ENCODE measurements around the gene CBFA2T3. TPM values are rescaled to one million over a fixed set of nuclear protein-coding genes. Genes with fewer than 3 reads are reported as not detected.

CBFA2T3 gene
- total RNA-seq, 1 experiment from 2014 or later: 2.1 TPM

DNA sequence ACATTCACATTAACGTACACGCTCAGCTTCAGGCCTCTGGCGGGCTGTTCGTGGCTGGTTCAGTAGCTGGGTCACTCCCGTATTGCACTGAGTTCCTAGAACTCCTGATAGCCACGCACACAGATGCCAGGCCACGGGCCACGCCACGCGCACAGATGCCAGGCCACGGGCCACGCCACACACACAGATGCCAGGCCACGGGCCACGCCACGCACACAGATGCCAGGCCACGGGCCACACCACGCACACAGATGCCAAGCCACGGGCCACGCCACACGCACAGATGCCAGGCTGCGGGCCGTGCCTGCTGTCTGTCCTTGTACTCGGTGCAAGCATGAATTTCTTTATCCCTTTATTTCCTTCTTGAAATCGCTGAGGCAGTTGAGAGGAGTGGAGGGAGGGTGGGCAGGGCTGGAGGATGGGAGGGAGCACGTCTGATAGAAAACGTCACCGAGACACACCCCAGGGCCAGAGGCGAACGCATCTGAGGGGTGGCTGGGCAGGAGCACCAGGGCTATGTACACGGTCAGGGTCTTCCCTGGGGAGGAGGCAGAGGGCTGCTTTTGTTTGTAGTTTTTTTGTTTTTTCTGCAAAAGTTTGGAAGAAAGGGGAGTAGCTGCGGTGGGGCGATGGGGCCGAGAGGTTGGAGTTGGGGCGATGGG is 101.9 kb downstream of the CBFA2T3 start:
- intact Hi-C loops (cut with micrococcal nuclease; ENCODE audit: unreplicated experiment): no loop called here
- no peak overlapping the region for H3K4me3 Mint-ChIP-seq (ENCODE audit: unreplicated experiment)
- H3K4me1 Mint-ChIP-seq (ENCODE audit: low read depth, unreplicated experiment): no peaks in the 10 kb centered on the region
- no peaks in the 10 kb centered on the region; the same call in 1 of the 2 replicates for H3K27me3 ChIP-seq (replicated peaks; ENCODE audit: control insufficient read depth, insufficient read depth, low read length)
- peaks cover 9% of the 10 kb centered on the region for H3K4me1 ChIP-seq
- H3K27ac Mint-ChIP-seq (ENCODE audit: unreplicated experiment): no peak overlapping the region
- no peaks in the 10 kb centered on the region for H3K9me3 ChIP-seq
- no peaks in the 10 kb centered on the region for H3K36me3 ChIP-seq (ENCODE audit: control insufficient read depth, insufficient read depth, low read length)
- no TSS peak for BruUV-seq (replicated peaks)
- TF ChIP-seq, protein P1, sequence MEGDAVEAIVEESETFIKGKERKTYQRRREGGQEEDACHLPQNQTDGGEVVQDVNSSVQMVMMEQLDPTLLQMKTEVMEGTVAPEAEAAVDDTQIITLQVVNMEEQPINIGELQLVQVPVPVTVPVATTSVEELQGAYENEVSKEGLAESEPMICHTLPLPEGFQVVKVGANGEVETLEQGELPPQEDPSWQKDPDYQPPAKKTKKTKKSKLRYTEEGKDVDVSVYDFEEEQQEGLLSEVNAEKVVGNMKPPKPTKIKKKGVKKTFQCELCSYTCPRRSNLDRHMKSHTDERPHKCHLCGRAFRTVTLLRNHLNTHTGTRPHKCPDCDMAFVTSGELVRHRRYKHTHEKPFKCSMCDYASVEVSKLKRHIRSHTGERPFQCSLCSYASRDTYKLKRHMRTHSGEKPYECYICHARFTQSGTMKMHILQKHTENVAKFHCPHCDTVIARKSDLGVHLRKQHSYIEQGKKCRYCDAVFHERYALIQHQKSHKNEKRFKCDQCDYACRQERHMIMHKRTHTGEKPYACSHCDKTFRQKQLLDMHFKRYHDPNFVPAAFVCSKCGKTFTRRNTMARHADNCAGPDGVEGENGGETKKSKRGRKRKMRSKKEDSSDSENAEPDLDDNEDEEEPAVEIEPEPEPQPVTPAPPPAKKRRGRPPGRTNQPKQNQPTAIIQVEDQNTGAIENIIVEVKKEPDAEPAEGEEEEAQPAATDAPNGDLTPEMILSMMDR (IDR thresholded peaks at IDR 0.05; ENCODE audit: insufficient read depth in 1 of 2, low read depth in 1 of 2, low read length in 1 of 2, severe bottlenecking in 1 of 2, unreplicated experiment in 1 of 2): no peak
- H3K27me3 Mint-ChIP-seq (ENCODE audit: insufficient read depth, unreplicated experiment): peaks cover 12% of the 10 kb centered on the region
- ChIA-PET CTCF (no interaction called here), POLR2A (no interaction called here)
- H3K4me3 ChIP-seq (ENCODE audit: low read depth, low read length): no peak overlapping the region
- H3K9me3 Mint-ChIP-seq (ENCODE audit: unreplicated experiment): no peaks in the 10 kb centered on the region
- DNase-seq: no peak
- H3K36me3 Mint-ChIP-seq (ENCODE audit: insufficient read depth, unreplicated experiment): no peaks in the 10 kb centered on the region

DNA sequence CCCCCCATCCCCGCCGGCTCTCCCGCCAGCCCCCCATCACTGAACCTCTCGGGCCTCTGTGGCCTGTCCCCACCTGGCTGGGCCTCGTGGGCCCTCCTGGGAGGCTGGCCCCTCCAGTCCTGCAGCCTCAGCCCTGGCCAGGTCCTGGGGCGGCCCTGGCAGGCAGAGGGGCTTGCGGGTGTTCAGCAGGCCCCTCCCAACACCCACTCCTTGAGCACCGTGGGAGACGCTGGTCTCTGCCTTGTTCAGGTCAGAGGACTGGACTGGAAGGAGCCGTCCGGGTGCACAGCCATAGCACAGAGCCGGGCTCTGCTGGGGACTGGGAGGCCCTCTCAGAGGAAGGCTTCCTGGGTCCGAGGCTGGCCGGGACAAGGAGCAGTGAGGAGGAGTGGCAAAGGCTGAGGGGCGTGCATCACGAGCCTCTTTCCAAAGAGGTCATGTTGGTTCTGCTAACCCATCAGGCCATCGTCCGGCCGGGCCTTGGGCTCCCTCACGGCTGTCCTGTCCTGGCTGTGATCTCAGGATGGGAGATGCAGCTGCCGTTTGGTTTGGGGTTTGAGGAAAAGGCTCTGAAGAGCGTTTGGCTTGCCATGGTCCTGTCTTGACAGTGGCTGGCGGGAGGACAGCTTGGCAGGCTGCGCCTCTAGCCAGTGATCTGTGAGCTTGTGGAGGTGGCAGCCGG is 104.2 kb downstream of the CBFA2T3 start:
- ChIA-PET POLR2A (no interaction called here), CTCF (no interaction called here)
- no TSS peak for BruUV-seq (replicated peaks)
- DNase-seq: no peak
- H3K27me3 ChIP-seq (replicated peaks; ENCODE audit: control insufficient read depth, insufficient read depth, low read length): no peaks in the 10 kb centered on the region; the same call in 1 of the 2 replicates
- peaks cover 10% of the 10 kb centered on the region for H3K27me3 Mint-ChIP-seq (ENCODE audit: insufficient read depth, unreplicated experiment)
- H3K4me3 Mint-ChIP-seq (ENCODE audit: unreplicated experiment): no peak overlapping the region
- no peak overlapping the region for H3K4me3 ChIP-seq (ENCODE audit: low read depth, low read length)
- no peaks in the 10 kb centered on the region for H3K36me3 Mint-ChIP-seq (ENCODE audit: insufficient read depth, unreplicated experiment)
- TF ChIP-seq, protein P1 (IDR thresholded peaks at IDR 0.05; ENCODE audit: insufficient read depth in 1 of 2, low read depth in 1 of 2, low read length in 1 of 2, severe bottlenecking in 1 of 2, unreplicated experiment in 1 of 2): no peak
- H3K27ac Mint-ChIP-seq (ENCODE audit: unreplicated experiment): no peak overlapping the region
- H3K9me3 Mint-ChIP-seq (ENCODE audit: unreplicated experiment): no peaks in the 10 kb centered on the region
- no peaks in the 10 kb centered on the region for H3K36me3 ChIP-seq (ENCODE audit: control insufficient read depth, insufficient read depth, low read length)
- intact Hi-C loops (cut with micrococcal nuclease; ENCODE audit: unreplicated experiment): no loop called here
- H3K9me3 ChIP-seq: no peaks in the 10 kb centered on the region
- H3K4me1 ChIP-seq: no peaks in the 10 kb centered on the region
- H3K4me1 Mint-ChIP-seq (ENCODE audit: low read depth, unreplicated experiment): no peaks in the 10 kb centered on the region

DNA sequence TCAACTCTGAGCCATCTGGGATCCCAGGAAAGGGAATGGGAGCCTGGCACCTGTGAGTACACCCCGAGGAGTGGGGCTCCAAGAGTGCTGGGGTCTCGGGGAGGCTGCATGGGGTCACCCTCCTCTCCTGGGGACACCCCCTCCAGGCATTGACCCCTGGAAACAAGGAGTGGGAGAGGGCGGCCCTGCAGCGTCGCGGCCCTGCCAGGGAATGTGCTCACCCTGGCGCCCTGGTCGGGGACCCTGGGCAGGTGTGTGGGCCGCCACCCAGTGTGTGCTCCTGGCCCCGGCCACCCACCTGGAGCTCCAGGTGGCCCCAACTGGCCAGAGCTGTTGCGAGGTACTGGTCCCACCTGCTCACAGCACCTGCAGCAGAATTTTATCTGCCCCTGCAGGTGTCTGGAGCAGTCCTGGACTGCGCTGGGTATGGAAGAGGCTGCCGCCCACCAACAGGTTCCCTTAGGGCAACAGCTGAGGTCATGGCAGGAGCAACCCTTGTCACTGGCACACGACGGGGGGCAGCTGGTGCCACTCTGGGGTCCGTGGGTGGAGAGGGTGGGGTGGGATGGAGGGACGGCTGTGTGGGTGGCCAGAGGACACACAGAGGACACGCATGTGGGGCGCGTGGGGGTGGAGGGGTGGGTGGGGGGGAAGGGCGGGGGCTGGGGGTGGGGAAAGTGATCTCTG is 105.1 kb downstream of the CBFA2T3 start:
- Mint-ChIP-seq H3K27me3 (ENCODE audit: insufficient read depth, unreplicated experiment) (peaks cover 10% of the 10 kb centered on the region), H3K27ac (ENCODE audit: unreplicated experiment) (no peak overlapping the region), H3K4me1 (ENCODE audit: low read depth, unreplicated experiment) (no peaks in the 10 kb centered on the region), H3K9me3 (ENCODE audit: unreplicated experiment) (no peaks in the 10 kb centered on the region), H3K36me3 (ENCODE audit: insufficient read depth, unreplicated experiment) (no peaks in the 10 kb centered on the region), H3K4me3 (ENCODE audit: unreplicated experiment) (no peak overlapping the region)
- H3K27me3 ChIP-seq (replicated peaks; ENCODE audit: control insufficient read depth, insufficient read depth, low read length): no peaks in the 10 kb centered on the region; the same call in 1 of the 2 replicates
- no peak for DNase-seq
- no peaks in the 10 kb centered on the region for H3K4me1 ChIP-seq
- BruUV-seq (replicated peaks): no TSS peak
- H3K36me3 ChIP-seq (ENCODE audit: control insufficient read depth, insufficient read depth, low read length): no peaks in the 10 kb centered on the region
- TF ChIP-seq, protein P1 (IDR thresholded peaks at IDR 0.05; ENCODE audit: insufficient read depth in 1 of 2, low read depth in 1 of 2, low read length in 1 of 2, severe bottlenecking in 1 of 2, unreplicated experiment in 1 of 2): no peak
- no peaks in the 10 kb centered on the region for H3K9me3 ChIP-seq
- ChIA-PET POLR2A (no interaction called here), CTCF (interaction anchor here (0.6 kb wide), 1 partner anchor 8 kb away, joined by 4 read pairs; no protein-coding TSS in a partner anchor)
- intact Hi-C loops (cut with micrococcal nuclease; ENCODE audit: unreplicated experiment): no loop called here
- H3K4me3 ChIP-seq (ENCODE audit: low read depth, low read length): no peak overlapping the region

All from Caco-2 (cell line).